IPS-15b (cell line): Measurements from ENCODE around the gene ACVRL1.
A peak's percentile ranks its signal among the peaks of the same experiment; 100 is the strongest.

Experiments
- H3K27me3 ChIP-seq: one replicate; pipeline ENCODE4 v1.6.1; 2013; ENCODE audit warnings: low read length; ENCODE audit not compliant: control insufficient read depth, insufficient read depth
- H3K36me3 ChIP-seq: one replicate; pipeline ENCODE4 v1.6.1; 2013; ENCODE audit warnings: low read length; ENCODE audit not compliant: control insufficient read depth, insufficient read depth
- H3K4me1 ChIP-seq: one replicate; pipeline ENCODE4 v1.6.1; 2013; ENCODE audit warnings: mild to moderate bottlenecking, low read length; ENCODE audit not compliant: control insufficient read depth, insufficient read depth
- H3K4me3 ChIP-seq: one replicate; pipeline ENCODE4 v1.5.1; 2013; ENCODE audit warnings: low read depth, low read length
- H3K9ac ChIP-seq: one replicate; pipeline ENCODE4 v1.6.1; 2013; ENCODE audit warnings: low read depth, mild to moderate bottlenecking, low read length
- H3K9me3 ChIP-seq: one replicate; pipeline ENCODE4 v1.6.1; 2013; ENCODE audit warnings: mild to moderate bottlenecking, low read length; ENCODE audit not compliant: control insufficient read depth, insufficient read depth

The ACVRL1 gene

GRCh38 chr12:51907083-51907855 is at the start of gene ACVRL1:
ACVRL1 (plus strand) TSS chr12:51907504; CDS start chr12:51912475, 4,971 bp downstream.
- H3K4me3 ChIP-seq = peak within 1 kb of the TSS; percentile 30
- no peaks in the 10 kb centered on the region for H3K4me1 ChIP-seq

DNA sequence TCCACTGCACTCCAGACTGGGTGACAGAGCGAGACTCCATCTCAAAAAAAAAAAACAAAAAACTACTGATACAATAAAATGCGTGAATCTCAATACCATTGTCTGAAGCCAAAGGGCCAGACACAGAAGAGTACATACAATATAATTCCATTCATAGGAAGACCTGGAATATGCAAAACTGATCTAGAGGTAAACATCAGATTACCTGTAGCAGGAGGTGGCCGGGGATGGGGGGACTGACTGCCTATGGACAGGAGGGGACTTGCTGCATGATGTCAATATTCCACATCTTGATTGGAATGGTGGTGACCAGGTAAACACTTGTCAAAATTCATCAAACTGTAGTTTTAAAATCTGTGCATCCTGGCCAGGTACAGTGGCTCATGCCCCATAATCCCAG is 46.3 kb upstream of the ACVRL1 start:
- no peaks in the 10 kb centered on the region for H3K36me3 ChIP-seq
- peaks cover 24% of the 10 kb centered on the region for H3K4me1 ChIP-seq
- H3K27me3 ChIP-seq = peaks cover 41% of the 10 kb centered on the region
- no peak overlapping the region for H3K9ac ChIP-seq
- H3K9me3 ChIP-seq = no peaks in the 10 kb centered on the region
- H3K4me3 ChIP-seq = no peak overlapping the region

More at GRCh38 chr12:51907083-51907855, at the start of gene ACVRL1:
- Histone ChIP-seq H3K36me3 (no peaks in the 10 kb centered on the region), H3K27me3 (peaks cover 52% of the 10 kb centered on the region), H3K9ac (no peak within 1 kb of the TSS), H3K9me3 (no peaks in the 10 kb centered on the region)

GRCh38 chr12:51862947-51863346 is 44.4 kb upstream of the ACVRL1 start:
- peak overlapping the region; percentile 53 for H3K4me3 ChIP-seq
- H3K9ac ChIP-seq = no peak overlapping the region
- no peaks in the 10 kb centered on the region for H3K36me3 ChIP-seq
- peaks cover 25% of the 10 kb centered on the region for H3K4me1 ChIP-seq
- peaks cover 38% of the 10 kb centered on the region for H3K27me3 ChIP-seq
- no peaks in the 10 kb centered on the region for H3K9me3 ChIP-seq

DNA sequence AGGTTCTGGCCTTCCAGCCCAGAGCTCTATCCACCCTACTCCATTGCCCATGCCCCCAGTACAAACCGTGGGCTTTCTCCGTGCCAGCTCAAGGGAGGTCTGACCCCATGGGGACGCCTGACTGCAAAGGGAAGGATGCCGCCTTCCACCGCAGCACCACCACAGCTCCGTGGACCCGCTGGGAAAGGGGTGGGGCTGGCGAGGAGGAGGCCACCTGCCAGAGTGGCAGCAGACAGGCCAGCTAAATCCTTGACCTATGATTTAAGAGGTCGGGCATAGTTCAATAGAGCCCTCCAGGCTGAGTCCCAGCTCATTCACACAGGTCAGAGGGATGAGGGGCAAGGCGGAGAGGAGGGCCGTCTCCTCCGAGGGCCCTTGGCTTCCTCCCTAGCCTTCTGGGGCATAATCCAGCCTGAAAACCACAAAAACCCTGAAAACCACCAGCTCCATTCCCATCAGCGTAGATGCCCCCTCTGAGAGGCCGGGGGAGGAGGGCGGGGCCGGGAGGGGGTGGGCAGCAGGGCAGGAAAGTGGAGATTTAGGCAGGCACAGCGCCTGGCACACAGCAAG is 43.9 kb upstream of the ACVRL1 start:
- H3K4me3 ChIP-seq = peak overlapping the region; percentile 68
- H3K36me3 ChIP-seq = no peaks in the 10 kb centered on the region
- peaks cover 27% of the 10 kb centered on the region for H3K4me1 ChIP-seq
- H3K9ac ChIP-seq = no peak overlapping the region
- peaks cover 43% of the 10 kb centered on the region for H3K27me3 ChIP-seq
- no peaks in the 10 kb centered on the region for H3K9me3 ChIP-seq

DNA sequence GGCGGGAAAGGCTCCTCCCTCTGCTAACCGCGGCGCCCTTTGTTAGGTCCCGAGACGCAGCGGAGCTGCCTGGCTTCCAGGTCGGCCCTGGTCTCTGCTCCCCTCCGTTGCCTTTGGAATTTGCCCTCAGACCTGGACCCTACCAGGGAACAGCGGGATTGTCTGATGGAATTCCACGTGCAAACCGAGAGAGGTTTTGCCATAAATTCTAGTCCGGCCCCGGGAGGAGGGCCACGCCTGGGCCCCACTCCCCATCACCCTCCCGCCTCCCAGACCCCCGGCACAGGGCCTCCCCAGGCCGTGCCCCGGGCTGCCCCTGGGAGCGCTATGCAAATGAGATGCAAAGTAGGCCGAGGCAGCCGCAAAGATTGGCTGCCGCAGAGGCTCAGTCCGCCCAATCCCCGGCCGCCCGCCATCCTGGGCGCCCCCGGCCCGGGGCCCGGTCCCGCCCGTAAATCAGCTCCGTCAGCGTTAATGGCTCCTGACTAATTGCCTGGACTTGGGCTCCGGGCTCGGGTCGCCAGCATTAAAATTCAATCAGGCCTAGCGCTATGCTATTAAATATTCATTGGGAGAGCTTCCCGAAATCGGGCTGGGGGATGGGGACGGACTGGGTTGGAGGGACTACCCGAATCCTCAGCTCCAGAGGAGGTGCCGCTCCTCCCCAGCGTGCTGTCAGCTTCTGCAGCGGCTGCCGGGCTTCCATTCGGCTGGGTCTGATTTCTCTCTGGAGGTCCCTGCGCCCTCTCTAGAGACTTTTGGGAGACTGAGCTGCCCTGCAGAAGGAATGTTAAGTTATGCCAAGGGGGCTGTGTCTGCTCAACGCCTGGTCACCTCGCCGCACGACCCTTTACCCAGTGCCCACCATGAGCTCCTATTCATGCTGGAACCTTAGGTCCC is 43.1 kb upstream of the ACVRL1 start:
- H3K4me3 ChIP-seq = peak overlapping the region; percentile 68
- H3K4me1 ChIP-seq = peaks cover 28% of the 10 kb centered on the region
- no peaks in the 10 kb centered on the region for H3K36me3 ChIP-seq
- no peaks in the 10 kb centered on the region for H3K9me3 ChIP-seq
- peak overlapping the region; percentile 24 for H3K9ac ChIP-seq
- H3K27me3 ChIP-seq = peaks cover 48% of the 10 kb centered on the region

DNA sequence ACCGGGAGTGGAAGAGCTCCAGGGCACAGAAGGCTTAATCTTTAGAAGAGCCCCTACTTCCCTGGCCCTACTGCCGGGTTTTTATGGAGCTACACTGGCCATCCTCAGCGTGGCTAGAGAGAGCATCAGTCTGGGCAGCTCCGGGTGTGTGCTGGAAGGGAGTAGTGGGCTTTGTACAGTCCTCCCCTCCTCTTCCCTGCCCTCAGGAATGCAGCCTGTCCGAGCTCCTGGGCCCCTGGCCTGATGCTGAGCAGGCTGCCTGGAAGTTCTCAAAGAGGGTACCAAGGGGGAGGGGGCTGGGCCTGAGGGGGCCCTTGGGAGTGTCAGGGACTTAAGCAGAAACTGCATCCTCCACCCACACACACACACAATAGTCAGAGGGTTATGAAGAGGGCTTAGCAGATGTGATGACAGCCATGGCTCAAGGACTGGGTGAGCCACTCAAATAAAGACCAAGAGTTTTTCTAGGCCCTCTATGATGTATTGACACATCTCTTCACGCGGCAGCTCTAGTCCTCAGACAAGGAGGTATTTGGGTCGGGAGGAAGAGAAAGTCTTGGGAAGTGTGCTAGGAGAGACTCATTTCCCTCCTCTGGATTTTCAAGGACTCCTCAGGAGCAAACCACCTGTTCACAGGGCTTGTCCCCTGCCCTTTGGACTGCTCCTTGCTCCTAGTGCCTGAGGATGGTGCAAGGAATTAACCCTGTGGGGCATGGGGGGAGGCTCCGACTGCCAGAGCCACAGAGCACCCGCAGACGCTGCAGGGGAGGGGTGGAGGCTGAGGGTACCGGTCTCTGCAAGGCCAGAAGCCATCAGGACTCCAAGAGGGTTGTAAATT is 42.3 kb upstream of the ACVRL1 start:
- no peak overlapping the region for H3K9ac ChIP-seq

DNA sequence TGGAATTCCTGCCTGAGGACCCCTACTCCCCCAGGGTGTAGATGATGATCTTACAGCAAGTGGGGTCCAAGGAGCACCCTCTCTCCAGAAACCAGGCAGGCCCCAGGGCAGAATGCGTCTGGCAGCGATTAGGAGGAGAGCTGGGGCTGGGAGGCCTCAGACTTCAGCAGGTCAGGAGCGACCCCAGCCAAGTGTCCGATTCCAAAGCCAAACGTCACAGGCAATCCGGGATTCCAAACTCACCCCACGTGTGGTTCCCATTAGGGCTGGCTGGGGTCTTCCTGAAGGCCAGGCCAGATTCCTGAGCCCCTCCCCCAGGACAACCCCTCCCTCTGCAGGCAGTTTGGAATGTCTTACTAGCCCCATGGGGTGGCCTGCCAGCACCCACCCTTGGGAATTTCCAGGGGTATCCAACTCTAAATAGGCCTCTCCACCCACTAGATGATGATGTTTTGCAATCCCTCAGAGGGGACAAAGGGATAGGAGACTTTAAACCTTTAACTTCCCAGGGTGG is 41.5 kb upstream of the ACVRL1 start:
- Histone ChIP-seq H3K9me3 (no peaks in the 10 kb centered on the region), H3K36me3 (no peaks in the 10 kb centered on the region), H3K9ac (no peak overlapping the region), H3K4me3 (no peak overlapping the region), H3K4me1 (peaks cover 38% of the 10 kb centered on the region), H3K27me3 (peaks cover 52% of the 10 kb centered on the region)

More for the DNA sequence above, 42.3 kb upstream of the ACVRL1 start:
- peaks cover 48% of the 10 kb centered on the region for H3K27me3 ChIP-seq
- no peaks in the 10 kb centered on the region for H3K36me3 ChIP-seq
- no peaks in the 10 kb centered on the region for H3K9me3 ChIP-seq
- H3K4me1 ChIP-seq = peaks cover 31% of the 10 kb centered on the region
- peak overlapping the region; percentile 68 for H3K4me3 ChIP-seq

DNA sequence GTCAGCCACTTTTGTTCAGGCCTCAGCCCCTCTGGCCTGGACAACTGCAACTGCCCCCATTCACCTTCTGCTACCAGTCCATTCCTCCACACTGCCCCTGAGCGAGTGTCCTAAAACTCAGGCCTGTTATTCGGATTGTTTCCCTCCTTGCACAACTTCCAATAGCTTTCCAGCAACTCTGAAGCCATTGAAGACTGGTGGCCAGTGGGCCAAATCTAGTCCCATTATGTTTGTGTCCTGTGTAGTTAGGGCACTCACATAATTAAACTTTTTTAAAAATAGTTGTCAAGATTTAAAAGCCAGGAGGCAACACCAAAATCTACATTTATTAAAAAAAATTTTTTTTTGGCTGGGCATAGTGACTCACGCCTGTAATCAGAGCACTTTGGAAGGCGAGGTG is 41.0 kb upstream of the ACVRL1 start:
- Histone ChIP-seq H3K9me3 (no peaks in the 10 kb centered on the region), H3K9ac (no peak overlapping the region), H3K36me3 (no peaks in the 10 kb centered on the region), H3K4me1 (peaks cover 38% of the 10 kb centered on the region), H3K4me3 (no peak overlapping the region), H3K27me3 (peaks cover 52% of the 10 kb centered on the region)

DNA sequence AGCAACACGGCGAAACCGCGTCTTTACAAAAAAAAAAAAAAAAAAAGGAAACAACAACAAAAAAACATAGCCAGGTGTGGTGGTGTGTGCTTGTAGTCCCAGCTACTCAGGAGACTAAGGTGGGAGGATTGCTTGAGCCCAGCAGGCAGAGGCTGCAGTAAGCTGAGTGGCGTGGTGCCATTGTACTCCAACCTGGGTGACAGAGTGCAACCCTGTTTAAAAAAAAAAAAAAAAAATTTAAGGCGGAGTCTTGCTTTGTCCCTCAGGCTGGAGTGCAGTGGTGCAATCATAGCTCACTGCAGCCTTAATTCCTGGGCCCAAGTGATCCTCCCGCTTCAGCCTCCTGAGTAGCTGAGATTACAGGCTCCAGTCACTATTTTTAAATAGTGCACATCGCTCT is 40.5 kb upstream of the ACVRL1 start:
- no peak overlapping the region for H3K9ac ChIP-seq
- H3K27me3 ChIP-seq = peaks cover 49% of the 10 kb centered on the region
- H3K9me3 ChIP-seq = no peaks in the 10 kb centered on the region
- H3K4me3 ChIP-seq = no peak overlapping the region
- peaks cover 41% of the 10 kb centered on the region for H3K4me1 ChIP-seq
- H3K36me3 ChIP-seq = no peaks in the 10 kb centered on the region

DNA sequence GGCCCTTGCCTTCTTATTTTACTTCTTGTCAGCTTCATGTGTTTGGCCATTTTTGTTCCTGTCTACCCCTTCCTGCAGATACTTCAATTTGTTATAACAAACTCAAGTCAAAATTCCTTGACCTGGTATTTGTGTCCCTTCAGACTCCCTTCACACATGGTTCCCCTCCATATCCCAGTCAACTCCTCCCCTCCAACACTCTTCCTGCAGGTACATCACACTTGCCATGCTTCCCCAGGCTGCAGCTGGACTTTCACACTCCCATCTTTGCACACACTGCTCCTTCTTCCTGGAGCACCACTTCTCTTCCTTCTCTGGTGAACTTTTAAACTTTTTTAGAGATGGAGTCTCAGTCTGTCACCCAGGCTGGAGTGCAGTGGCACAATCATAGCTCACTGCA is 39.9 kb upstream of the ACVRL1 start:
- H3K9me3 ChIP-seq = no peaks in the 10 kb centered on the region
- H3K27me3 ChIP-seq = peaks cover 45% of the 10 kb centered on the region
- H3K9ac ChIP-seq = no peak overlapping the region
- H3K36me3 ChIP-seq = no peaks in the 10 kb centered on the region
- peaks cover 41% of the 10 kb centered on the region for H3K4me1 ChIP-seq
- no peak overlapping the region for H3K4me3 ChIP-seq
